ENCODE data around the gene PCDH18.

The PCDH18 gene

GRCh38 chr4:137471895-137472294 lies 60.4 kb downstream of the PCDH18 start:
- no peak overlapping the region for H3K4me3 ChIP-seq (ENCODE audit: low read depth, low read length)
- in situ Hi-C loops (cut with HindIII; ENCODE audit: low sequenced_read_pairs): loop anchor here (5.0 kb wide), 1 partner anchor 65 kb away; no protein-coding TSS in a partner anchor
- TF ChIP-seq, protein P1, sequence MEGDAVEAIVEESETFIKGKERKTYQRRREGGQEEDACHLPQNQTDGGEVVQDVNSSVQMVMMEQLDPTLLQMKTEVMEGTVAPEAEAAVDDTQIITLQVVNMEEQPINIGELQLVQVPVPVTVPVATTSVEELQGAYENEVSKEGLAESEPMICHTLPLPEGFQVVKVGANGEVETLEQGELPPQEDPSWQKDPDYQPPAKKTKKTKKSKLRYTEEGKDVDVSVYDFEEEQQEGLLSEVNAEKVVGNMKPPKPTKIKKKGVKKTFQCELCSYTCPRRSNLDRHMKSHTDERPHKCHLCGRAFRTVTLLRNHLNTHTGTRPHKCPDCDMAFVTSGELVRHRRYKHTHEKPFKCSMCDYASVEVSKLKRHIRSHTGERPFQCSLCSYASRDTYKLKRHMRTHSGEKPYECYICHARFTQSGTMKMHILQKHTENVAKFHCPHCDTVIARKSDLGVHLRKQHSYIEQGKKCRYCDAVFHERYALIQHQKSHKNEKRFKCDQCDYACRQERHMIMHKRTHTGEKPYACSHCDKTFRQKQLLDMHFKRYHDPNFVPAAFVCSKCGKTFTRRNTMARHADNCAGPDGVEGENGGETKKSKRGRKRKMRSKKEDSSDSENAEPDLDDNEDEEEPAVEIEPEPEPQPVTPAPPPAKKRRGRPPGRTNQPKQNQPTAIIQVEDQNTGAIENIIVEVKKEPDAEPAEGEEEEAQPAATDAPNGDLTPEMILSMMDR (IDR thresholded peaks at IDR 0.05; ENCODE audit: low read depth, low read length, missing control alignments): no peak
- DNase-seq (ENCODE audit: low read depth): no peak

DNA sequence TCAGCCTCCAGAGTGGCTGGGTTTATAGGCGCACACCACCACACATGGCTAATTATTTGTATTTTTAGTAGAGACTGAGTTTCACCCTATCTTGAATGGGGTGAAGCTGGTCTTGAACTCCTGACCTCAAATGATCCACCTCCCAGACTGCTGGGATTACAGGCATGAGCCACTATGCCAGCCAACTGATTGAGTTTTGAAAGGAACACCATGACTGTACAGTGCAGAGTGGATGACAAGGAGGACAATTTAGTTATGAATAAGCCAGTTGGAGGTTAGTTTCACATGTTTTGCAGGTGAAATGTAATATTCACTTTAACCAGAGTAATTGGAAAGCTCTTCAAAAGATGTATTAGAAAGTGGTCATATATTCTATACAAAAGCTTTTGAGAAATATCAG lies 60.8 kb downstream of the PCDH18 start:
- TF ChIP-seq, protein P1 (IDR thresholded peaks at IDR 0.05; ENCODE audit: low read depth, low read length, missing control alignments): no peak
- DNase-seq (ENCODE audit: low read depth): no peak
- H3K4me3 ChIP-seq (ENCODE audit: low read depth, low read length): no peak overlapping the region
- in situ Hi-C loops (cut with HindIII; ENCODE audit: low sequenced_read_pairs): loop anchor here (5.0 kb wide), 1 partner anchor 66 kb away; no protein-coding TSS in a partner anchor

- TF ChIP-seq, protein P1 (IDR thresholded peaks at IDR 0.05; ENCODE audit: low read depth, low read length, missing control alignments): no peak
- in situ Hi-C loops (cut with HindIII; ENCODE audit: low sequenced_read_pairs): loop anchor here (5.0 kb wide), 1 partner anchor 66 kb away; no protein-coding TSS in a partner anchor
- H3K4me3 ChIP-seq (ENCODE audit: low read depth, low read length): no peak overlapping the region
- no peak for DNase-seq (ENCODE audit: low read depth)
These were observed 61.5 kb downstream of the PCDH18 start for GRCh38 chr4:137470806-137471205.

Data from astrocyte of the cerebellum (primary cell).